Occipital lobe (tissue), 2 donors: ENCODE data around the gene SUCO. TPM values are rescaled to one million over a fixed set of nuclear protein-coding genes. Genes with fewer than 3 reads are reported as not detected.
A peak's percentile ranks its signal among the peaks of the same experiment; 100 is the strongest.

ENCODE experiments used
- DNase-seq: peaks from one replicate; lab custom pipeline; 2025; lab: John Stamatoyannopoulos, UW
- total RNA-seq: library from RNA; depleted of rRNA; stranded (reverse); fragments of >200 nt; gene quantifications from one replicate; pipeline ENCODE4 v1.2.3, GENCODE V29; 2014

SUCO gene
- total RNA-seq, 1 donor from 2014 or later = 108 TPM

GRCh38 chr1:172514108-172514507, 18.8 kb upstream of the SUCO start:
- DNase-seq = no peak

- DNase-seq = no peak
These were observed 17.5 kb upstream of the SUCO start for GRCh38 chr1:172515436-172515835.

- no peak for DNase-seq
These were observed 17.0 kb upstream of the SUCO start for GRCh38 chr1:172515927-172516326.

- DNase-seq = no peak
These were observed 15.9 kb upstream of the SUCO start for GRCh38 chr1:172517081-172517480.

GRCh38 chr1:172517545-172517944, 15.4 kb upstream of the SUCO start:
- no peak for DNase-seq

GRCh38 chr1:172529304-172529703, 3.6 kb upstream of the SUCO start:
- DNase-seq = no peak

GRCh38 chr1:172530000-172530399, 3.0 kb upstream of the SUCO start:
- no peak for DNase-seq

GRCh38 chr1:172531412-172532182, 1.4 kb upstream of the SUCO start:
- DNase-seq = no peak

GRCh38 chr1:172532183-172532699, 709 bp upstream of the SUCO start:
- peak; percentile 95 for DNase-seq

GRCh38 chr1:172533513-172534151, 682 bp downstream of the SUCO start:
- DNase-seq = peak; percentile 34

GRCh38 chr1:172536256-172536655, 3.3 kb downstream of the SUCO start:
- no peak for DNase-seq

- no peak for DNase-seq
These were observed 4.4 kb downstream of the SUCO start for GRCh38 chr1:172537366-172537765.

- no peak for DNase-seq
These were observed 5.0 kb downstream of the SUCO start for GRCh38 chr1:172537827-172538391.

GRCh38 chr1:172540635-172541034, 7.7 kb downstream of the SUCO start:
- DNase-seq = no peak

GRCh38 chr1:172544481-172545104, 11.6 kb downstream of the SUCO start:
- no peak for DNase-seq

GRCh38 chr1:172545396-172546004, 12.6 kb downstream of the SUCO start:
- no peak for DNase-seq

- DNase-seq = no peak
These were observed 14.1 kb downstream of the SUCO start for GRCh38 chr1:172547071-172547470.

- DNase-seq = no peak
These were observed 16.8 kb downstream of the SUCO start for GRCh38 chr1:172549621-172550280.

GRCh38 chr1:172551279-172551678, 18.3 kb downstream of the SUCO start:
- no peak for DNase-seq

GRCh38 chr1:172554915-172555314, 22.0 kb downstream of the SUCO start:
- no peak for DNase-seq

- DNase-seq = no peak
These were observed 23.5 kb downstream of the SUCO start for GRCh38 chr1:172556461-172556860.
